OCI-LY1 (cell line): Measurements from ENCODE around the gene PHLDB2.

Source experiments
- H2AFZ ChIP-seq: fragments of 200-600 bp; sonication (generic), shearing (Covaris generic); 2 replicates; pipeline ENCODE4 v1.6.0; 2014; ENCODE audit warnings: antibody characterized with exemption, mild to moderate bottlenecking, low read length
- H3F3A ChIP-seq: fragments of 200-600 bp; sonication (generic), shearing (Covaris generic); 2 replicates; pipeline ENCODE4 v1.6.0; 2014; ENCODE audit warnings: mild to moderate bottlenecking, antibody characterized with exemption, low read length, moderate library complexity; ENCODE audit not compliant: insufficient read depth
- H3K27ac ChIP-seq: fragments of 200-600 bp; sonication (generic); 2 replicates; pipeline ENCODE4 v1.5.1; 2014; ENCODE audit warnings: low read length, mixed run types, mild to moderate bottlenecking, low read depth; ENCODE audit not compliant: poor library complexity, severe bottlenecking
- H3K27me3 ChIP-seq: fragments of 200-600 bp; sonication (generic); 2 replicates; pipeline ENCODE4 v1.6.0; 2014; ENCODE audit warnings: antibody characterized with exemption, mild to moderate bottlenecking, low read length, moderate library complexity; ENCODE audit not compliant: insufficient read depth
- H3K36me3 ChIP-seq: fragments of 200-600 bp; sonication (generic); 2 replicates; pipeline ENCODE4 v1.6.1; 2014; ENCODE audit warnings: mild to moderate bottlenecking, antibody characterized with exemption, low read length, moderate library complexity, mixed read lengths; ENCODE audit not compliant: insufficient read depth
- H3K4me1 ChIP-seq: fragments of 200-600 bp; sonication (generic); 2 replicates; pipeline ENCODE4 v1.5.1; 2014; ENCODE audit warnings: mild to moderate bottlenecking, low read length, moderate library complexity; ENCODE audit not compliant: insufficient read depth, severe bottlenecking
- H3K4me2 ChIP-seq: fragments of 200-600 bp; sonication (generic), shearing (Covaris generic); 2 replicates; pipeline ENCODE4 v1.6.1; 2014; ENCODE audit warnings: low read length
- H3K4me3 ChIP-seq: fragments of 200-600 bp; sonication (generic); 2 replicates; pipeline ENCODE4 v1.5.1; 2014; ENCODE audit warnings: low read length, low read depth, mild to moderate bottlenecking, mixed read lengths; ENCODE audit not compliant: poor library complexity, severe bottlenecking
- H3K79me2 ChIP-seq: fragments of 200-600 bp; shearing (Covaris generic); 2 replicates; pipeline ENCODE4 v1.6.1; 2016; ENCODE audit warnings: mixed run types, low read length, mixed read lengths; ENCODE audit not compliant: insufficient read depth
- H3K9ac ChIP-seq: fragments of 200-600 bp; sonication (generic), shearing (Covaris generic); 2 replicates; pipeline ENCODE4 v1.6.1; 2014; ENCODE audit warnings: mild to moderate bottlenecking, low read length, mixed read lengths
- H3K9me2 ChIP-seq: fragments of 200-600 bp; sonication (generic), shearing (Covaris generic); 2 replicates; pipeline ENCODE4 v1.6.1; 2014; ENCODE audit warnings: low read depth, mild to moderate bottlenecking, low read length, mixed read lengths
- H3K9me3 ChIP-seq: fragments of 200-600 bp; shearing (Covaris generic); 2 replicates; pipeline ENCODE4 v1.6.1; 2014; ENCODE audit warnings: low read length, mixed read lengths
- H4K20me1 ChIP-seq: fragments of 200-600 bp; sonication (generic), shearing (Covaris generic); 2 replicates; pipeline ENCODE4 v1.6.0; 2016; ENCODE audit warnings: mild to moderate bottlenecking, low read length; ENCODE audit not compliant: insufficient read depth
- CTCF ChIP-seq: fragments of 200-600 bp; sonication (generic), shearing (Covaris generic); IDR thresholded peaks from 2 replicates; pipeline ENCODE4 v1.5.1; 2017; ENCODE audit warnings: mild to moderate bottlenecking, antibody characterized with exemption, low read length, moderate library complexity, mixed read lengths
- EZH2 ChIP-seq: fragments of 200-600 bp; sonication (generic), shearing (Covaris generic); IDR thresholded peaks from 2 replicates; pipeline ENCODE4 v1.8.0; 2017; ENCODE audit warnings: borderline replicate concordance, mixed run types, mild to moderate bottlenecking, antibody characterized with exemption, low read length, moderate library complexity, mixed read lengths

PHLDB2 gene

GRCh38 chr3:111923095-111923771 lies 64.2 kb downstream of the PHLDB2 start:
- Histone ChIP-seq H4K20me1 (no peaks in the 10 kb centered on the region), H3K9ac (no peak overlapping the region), H3K27ac (no peak overlapping the region), H3F3A (no peaks in the 10 kb centered on the region), H3K9me3 (no peaks in the 10 kb centered on the region), H3K4me3 (no peak overlapping the region), H3K9me2 (no peaks in the 10 kb centered on the region), H2AFZ (no peak overlapping the region), H3K4me1 (no peaks in the 10 kb centered on the region), H3K4me2 (no peak overlapping the region), H3K36me3 (no peaks in the 10 kb centered on the region), H3K79me2 (no peaks in the 10 kb centered on the region), H3K27me3 (no peaks in the 10 kb centered on the region)
- TF ChIP-seq CTCF = no peak
- no peak for TF ChIP-seq EZH2

- H3K79me2 ChIP-seq = no peaks in the 10 kb centered on the region
- H3K4me1 ChIP-seq = no peaks in the 10 kb centered on the region
- no peaks in the 10 kb centered on the region for H3K9me2 ChIP-seq
- no peak overlapping the region for H2AFZ ChIP-seq
- no peaks in the 10 kb centered on the region for H3K9me3 ChIP-seq
- H3K4me2 ChIP-seq = no peak overlapping the region
- H3K27me3 ChIP-seq = no peaks in the 10 kb centered on the region
- H4K20me1 ChIP-seq = no peaks in the 10 kb centered on the region
- H3F3A ChIP-seq = no peaks in the 10 kb centered on the region
- H3K36me3 ChIP-seq = no peaks in the 10 kb centered on the region
- TF ChIP-seq EZH2 (no peak), CTCF (no peak)
- no peak overlapping the region for H3K27ac ChIP-seq
- no peak overlapping the region for H3K4me3 ChIP-seq
- no peak overlapping the region for H3K9ac ChIP-seq
Measured at GRCh38 chr3:111923806-111924205, 64.7 kb downstream of the PHLDB2 start.

- Histone ChIP-seq H3K9ac (no peak overlapping the region), H4K20me1 (no peaks in the 10 kb centered on the region), H3K79me2 (no peaks in the 10 kb centered on the region), H3F3A (no peaks in the 10 kb centered on the region), H3K9me2 (no peaks in the 10 kb centered on the region), H2AFZ (no peak overlapping the region), H3K4me2 (no peak overlapping the region), H3K4me3 (no peak overlapping the region), H3K27ac (no peak overlapping the region), H3K4me1 (no peaks in the 10 kb centered on the region), H3K27me3 (no peaks in the 10 kb centered on the region), H3K9me3 (no peaks in the 10 kb centered on the region), H3K36me3 (no peaks in the 10 kb centered on the region)
- TF ChIP-seq CTCF (no peak), EZH2 (no peak)
Measured at GRCh38 chr3:111924283-111924682, 65.2 kb downstream of the PHLDB2 start.
